PC-3 (cell line): Measurements from ENCODE around the gene ZBTB11. TPM values are rescaled to one million over a fixed set of nuclear protein-coding genes. Genes with fewer than 3 reads are reported as not detected.
"Not testable (repeated sequence)": the region's sequence is repeated elsewhere in the genome, so short reads cannot be mapped to it uniquely, and the experiment has no call there.

Experiments
- ATAC-seq: fragments of 200-7000 bp; cut with Tn5 transposase; 2 replicates; pipeline ENCODE4 v1.9.1; 2020; ENCODE audit warnings: mild to moderate bottlenecking, moderate library complexity
- BruUV-seq: library from RNA; stranded (reverse); fragments of 400-500 nt; replicated peaks from 2 replicates; lab custom pipeline; 2021; lab: Mats Ljungman, UMichigan
- CTCF ChIA-PET: fragments of 300-600 bp; sonication (Branson Sonifier 250); formaldehyde crosslinking; loops from one replicate; lab custom pipeline; 2022; ENCODE audit warnings: antibody characterized with exemption; lab: Charles Lee
- POLR2A ChIA-PET: fragments of 300-600 bp; sonication (Branson Sonifier 250); formaldehyde crosslinking; loops from one replicate; lab custom pipeline; 2022; ENCODE audit warnings: antibody characterized with exemption; ENCODE audit not compliant: unreplicated experiment; lab: Charles Lee
- DNase-seq: peaks from one replicate; pipeline ENCODE4 v3.0.0-alpha.2; 2015
- H2AFZ ChIP-seq: fragments of 300-600 bp; sonication (generic); 2 replicates; pipeline ENCODE4 v1.6.0; 2016; ENCODE audit warnings: antibody characterized with exemption, low read length
- H3F3A ChIP-seq: fragments of 300-600 bp; sonication (generic); one replicate; pipeline ENCODE4 v1.6.0; 2017; ENCODE audit warnings: antibody characterized with exemption, low read length, control low read depth, mild to moderate bottlenecking; ENCODE audit not compliant: unreplicated experiment
- H3K27ac ChIP-seq: fragments of 300-600 bp; sonication (generic); 2 replicates; pipeline ENCODE4 v1.5.1; 2016; ENCODE audit warnings: mild to moderate bottlenecking, low read length
- H3K27me3 ChIP-seq: fragments of 300-600 bp; sonication (generic); 2 replicates; pipeline ENCODE4 v1.6.1; 2016; ENCODE audit warnings: low read length, mixed read lengths
- H3K36me3 ChIP-seq: fragments of 300-600 bp; sonication (generic); 2 replicates; pipeline ENCODE4 v1.6.1; 2016; ENCODE audit warnings: low read depth, mixed run types, low read length, mixed read lengths
- H3K4me1 ChIP-seq: fragments of 300-600 bp; sonication (generic); 2 replicates; pipeline ENCODE4 v1.5.1; 2016; ENCODE audit warnings: low read length; ENCODE audit not compliant: insufficient read depth
- H3K4me2 ChIP-seq: fragments of 300-600 bp; sonication (generic); 2 replicates; pipeline ENCODE4 v1.6.0; 2016; ENCODE audit warnings: low read length
- H3K4me3 ChIP-seq: fragments of 300-600 bp; sonication (generic); 2 replicates; pipeline ENCODE4 v1.5.1; 2016; ENCODE audit warnings: mild to moderate bottlenecking, low read length, mixed read lengths
- H3K79me2 ChIP-seq: fragments of 300-600 bp; sonication (generic); 2 replicates; pipeline ENCODE4 v1.6.1; 2017; ENCODE audit warnings: low read length, mixed read lengths
- H3K9ac ChIP-seq: fragments of 300-600 bp; sonication (generic); 2 replicates; pipeline ENCODE4 v1.6.0; 2016; ENCODE audit warnings: mild to moderate bottlenecking, low read length
- H3K9me2 ChIP-seq: fragments of 300-600 bp; sonication (generic); replicated peaks from 2 replicates; pipeline ENCODE4 v1.6.1; 2016; ENCODE audit warnings: mixed run types, low read length, mixed read lengths
- H3K9me3 ChIP-seq: fragments of 300-600 bp; sonication (generic); 2 replicates; pipeline ENCODE4 v1.6.1; 2016; ENCODE audit warnings: low read length, mixed read lengths
- H4K20me1 ChIP-seq: fragments of 300-600 bp; sonication (generic); 2 replicates; pipeline ENCODE4 v1.6.1; 2016; ENCODE audit warnings: low read length, mixed read lengths
- EZH2 ChIP-seq: fragments of 300-600 bp; sonication (generic); IDR thresholded peaks from one replicate; pipeline ENCODE4 v1.6.1; 2017; ENCODE audit warnings: antibody characterized with exemption, mild to moderate bottlenecking, low read length; ENCODE audit not compliant: unreplicated experiment
- EZH2phosphoT487 ChIP-seq: fragments of 300-600 bp; sonication (generic); IDR thresholded peaks from 2 replicates; pipeline ENCODE4 v1.6.1; 2018; ENCODE audit warnings: mild to moderate bottlenecking, antibody characterized with exemption, low read length, borderline replicate concordance
- intact Hi-C: fragments of 100-400 bp; cut with micrococcal nuclease; formaldehyde crosslinking; loops from 2 replicates; pipeline ENCODE4 v1.9.0; 2023
- total RNA-seq: library from RNA; depleted of rRNA; stranded (reverse); fragments of >200 nt; gene quantifications from 2 replicates; pipeline ENCODE4 v1.2.3, GENCODE V29; 2014
- TF ChIP-seq, protein P1 (sequence below): fragments of 300-600 bp; sonication (generic); conservative IDR thresholded peaks from 2 replicates; pipeline ENCODE4 v1.5.1; 2017; ENCODE audit warnings: antibody characterized with exemption, low read depth, mild to moderate bottlenecking, low read length

ZBTB11 gene
- total RNA-seq, 1 experiment from 2014 or later = 27.6 TPM

DNA sequence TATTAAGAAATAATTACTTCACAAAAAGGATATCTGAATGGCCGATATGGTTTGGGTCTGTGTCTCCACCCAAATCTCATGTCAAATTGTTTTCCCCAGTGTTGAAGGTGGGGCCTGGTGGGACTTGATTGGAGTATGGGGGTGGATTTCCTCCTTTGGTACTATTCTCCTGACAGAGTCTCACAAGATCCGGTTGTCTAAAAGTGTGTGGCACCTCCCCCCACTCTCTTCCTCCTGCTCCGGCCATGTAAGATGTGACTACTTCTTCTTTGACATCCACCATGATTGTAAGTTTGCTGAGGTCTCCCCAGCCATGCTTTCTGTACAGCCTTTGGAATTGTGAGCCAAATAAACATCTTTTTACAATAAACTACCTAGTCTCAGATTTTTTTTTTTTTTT, 34.5 kb downstream of the ZBTB11 start:
- H3F3A ChIP-seq = no peaks in the 10 kb centered on the region
- intact Hi-C loops = no loop called here
- no peak overlapping the region for H2AFZ ChIP-seq
- no peak for ATAC-seq
- H3K9ac ChIP-seq = no peak overlapping the region
- TF ChIP-seq EZH2 (no peak), EZH2phosphoT487 (no peak)
- TF ChIP-seq, protein P1, sequence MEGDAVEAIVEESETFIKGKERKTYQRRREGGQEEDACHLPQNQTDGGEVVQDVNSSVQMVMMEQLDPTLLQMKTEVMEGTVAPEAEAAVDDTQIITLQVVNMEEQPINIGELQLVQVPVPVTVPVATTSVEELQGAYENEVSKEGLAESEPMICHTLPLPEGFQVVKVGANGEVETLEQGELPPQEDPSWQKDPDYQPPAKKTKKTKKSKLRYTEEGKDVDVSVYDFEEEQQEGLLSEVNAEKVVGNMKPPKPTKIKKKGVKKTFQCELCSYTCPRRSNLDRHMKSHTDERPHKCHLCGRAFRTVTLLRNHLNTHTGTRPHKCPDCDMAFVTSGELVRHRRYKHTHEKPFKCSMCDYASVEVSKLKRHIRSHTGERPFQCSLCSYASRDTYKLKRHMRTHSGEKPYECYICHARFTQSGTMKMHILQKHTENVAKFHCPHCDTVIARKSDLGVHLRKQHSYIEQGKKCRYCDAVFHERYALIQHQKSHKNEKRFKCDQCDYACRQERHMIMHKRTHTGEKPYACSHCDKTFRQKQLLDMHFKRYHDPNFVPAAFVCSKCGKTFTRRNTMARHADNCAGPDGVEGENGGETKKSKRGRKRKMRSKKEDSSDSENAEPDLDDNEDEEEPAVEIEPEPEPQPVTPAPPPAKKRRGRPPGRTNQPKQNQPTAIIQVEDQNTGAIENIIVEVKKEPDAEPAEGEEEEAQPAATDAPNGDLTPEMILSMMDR = no peak
- POLR2A ChIA-PET = no interaction called here
- no peaks in the 10 kb centered on the region for H3K36me3 ChIP-seq
- no peak for DNase-seq
- no peak overlapping the region for H3K4me2 ChIP-seq
- BruUV-seq = no TSS peak
- H3K79me2 ChIP-seq = no peaks in the 10 kb centered on the region
- peaks cover 26% of the 10 kb centered on the region for H3K4me1 ChIP-seq
- CTCF ChIA-PET = no interaction called here
- H3K27me3 ChIP-seq = no peaks in the 10 kb centered on the region
- no peaks in the 10 kb centered on the region for H4K20me1 ChIP-seq
- H3K27ac ChIP-seq = no peak overlapping the region
- H3K9me2 ChIP-seq = no peaks in the 10 kb centered on the region
- H3K4me3 ChIP-seq = no peak overlapping the region
- H3K9me3 ChIP-seq = no peaks in the 10 kb centered on the region

DNA sequence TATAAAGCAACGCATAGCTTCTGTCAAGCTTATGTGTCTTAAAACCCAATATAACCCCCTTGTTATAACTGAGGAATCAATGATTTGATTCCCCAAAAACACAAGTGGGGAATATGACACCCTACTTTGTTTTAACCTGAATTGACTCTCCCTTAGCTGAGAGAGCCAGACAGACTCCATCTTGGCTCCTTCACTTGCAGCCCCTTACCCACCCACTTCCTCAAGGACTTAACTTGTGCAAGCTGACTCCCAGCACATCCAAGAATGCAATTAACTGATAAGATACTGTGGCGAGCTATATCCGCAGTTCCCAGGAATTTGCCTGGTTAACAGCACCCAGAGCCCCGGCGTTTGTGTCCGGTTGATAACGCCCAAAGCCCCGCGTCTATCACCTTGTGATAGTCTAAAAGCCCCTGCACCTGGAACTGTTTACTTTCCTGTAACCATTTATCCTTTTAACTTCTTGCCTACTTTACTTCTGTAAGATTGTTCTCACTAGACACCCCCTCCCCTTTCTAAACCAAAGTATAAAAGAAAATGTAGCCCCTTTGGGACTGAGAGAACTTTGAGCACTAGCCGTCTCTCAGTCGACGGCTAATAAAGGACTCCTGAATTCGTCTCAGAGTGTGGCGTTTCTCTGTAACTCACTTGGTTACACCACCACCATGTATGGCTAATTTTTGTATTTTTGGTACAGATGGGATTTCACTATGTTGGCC, 35.4 kb downstream of the ZBTB11 start:
- intact Hi-C loops, H3K4me2 ChIP-seq, H3K27ac ChIP-seq, ATAC-seq, H3K4me3 ChIP-seq, H3K27me3 ChIP-seq, H3K79me2 ChIP-seq, H3K9ac ChIP-seq, H3K36me3 ChIP-seq, H3F3A ChIP-seq, BruUV-seq, H3K9me3 ChIP-seq, H4K20me1 ChIP-seq, CTCF ChIA-PET, H3K9me2 ChIP-seq, H2AFZ ChIP-seq, DNase-seq, POLR2A ChIA-PET: not testable (repeated sequence)
- peaks cover 20% of the 10 kb centered on the region for H3K4me1 ChIP-seq

DNA sequence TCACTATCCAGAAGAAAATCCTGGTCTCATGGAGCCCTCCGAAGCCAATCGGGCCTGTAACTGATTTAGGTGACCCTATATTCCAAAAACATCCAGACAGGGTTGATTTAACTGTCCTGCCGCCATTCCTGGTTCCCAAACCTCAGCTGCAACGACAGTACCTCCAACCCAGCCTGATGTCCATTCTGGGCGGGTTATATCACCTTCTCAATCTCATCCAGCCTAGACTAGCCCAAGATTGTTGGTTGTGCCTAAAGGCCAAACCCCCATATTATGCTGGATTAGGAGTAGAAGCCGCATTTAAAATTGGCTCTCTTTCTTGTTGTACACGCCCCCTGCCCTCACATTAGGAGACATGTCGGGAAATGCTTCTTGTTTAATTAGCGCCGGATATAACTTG, 36.7 kb downstream of the ZBTB11 start:
- BruUV-seq = no TSS peak
- POLR2A ChIA-PET = no interaction called here

More for the DNA sequence above, 36.7 kb downstream of the ZBTB11 start:
- no peaks in the 10 kb centered on the region for H4K20me1 ChIP-seq
- no peaks in the 10 kb centered on the region for H3K36me3 ChIP-seq
- H3K4me1 ChIP-seq = peaks cover 17% of the 10 kb centered on the region
- no peak overlapping the region for H2AFZ ChIP-seq
- H3K4me3 ChIP-seq = no peak overlapping the region
- H3K9me3 ChIP-seq = no peaks in the 10 kb centered on the region
- ATAC-seq (no peak), DNase-seq (no peak)
- CTCF ChIA-PET = no interaction called here
- no peaks in the 10 kb centered on the region for H3K27me3 ChIP-seq
- H3K4me2 ChIP-seq = no peak overlapping the region
- no peak overlapping the region for H3K27ac ChIP-seq
- H3F3A ChIP-seq = no peaks in the 10 kb centered on the region
- no peaks in the 10 kb centered on the region for H3K79me2 ChIP-seq
- intact Hi-C loops = no loop called here
- TF ChIP-seq EZH2 (no peak), EZH2phosphoT487 (no peak)
- TF ChIP-seq, protein P1 = no peak
- H3K9me2 ChIP-seq = no peaks in the 10 kb centered on the region
- H3K9ac ChIP-seq = no peak overlapping the region
